GM18873 (cell line): ENCODE data around the gene C1QL2.

ENCODE experiments used
- ATAC-seq: cut with Tn5 transposase; IDR thresholded peaks from one replicate; pipeline ENCODE4 v1.9.1; 2021; ENCODE audit warnings: mild to moderate bottlenecking, moderate library complexity, moderate number of reproducible peaks; ENCODE audit not compliant: unreplicated experiment, low FRiP score

C1QL2 gene

GRCh38 chr2:119179991-119180390 lies 21.4 kb upstream of the C1QL2 start:
- no peak for ATAC-seq

- ATAC-seq = no peak
These were observed 20.7 kb upstream of the C1QL2 start for GRCh38 chr2:119179202-119179601.

- no peak for ATAC-seq
These were observed 20.2 kb upstream of the C1QL2 start for GRCh38 chr2:119178776-119179175.

- no peak for ATAC-seq
These were observed 19.3 kb upstream of the C1QL2 start for GRCh38 chr2:119177838-119178190.

- ATAC-seq = no peak
These were observed 18.8 kb upstream of the C1QL2 start for GRCh38 chr2:119177171-119177837.

- ATAC-seq = no peak
These were observed 17.0 kb upstream of the C1QL2 start for GRCh38 chr2:119175517-119175916.

GRCh38 chr2:119174993-119175347 lies 16.4 kb upstream of the C1QL2 start:
- no peak for ATAC-seq

- peak; percentile 68 for ATAC-seq
These were observed 15.9 kb upstream of the C1QL2 start for GRCh38 chr2:119174216-119174992.

- no peak for ATAC-seq
These were observed 15.1 kb upstream of the C1QL2 start for GRCh38 chr2:119173556-119174060.

GRCh38 chr2:119170504-119170903 lies 12.0 kb upstream of the C1QL2 start:
- no peak for ATAC-seq

- no peak for ATAC-seq
These were observed 11.2 kb upstream of the C1QL2 start for GRCh38 chr2:119169717-119170116.

- ATAC-seq = no peak
These were observed 1.9 kb upstream of the C1QL2 start for GRCh38 chr2:119160361-119160990.

GRCh38 chr2:119157850-119158511 lies 570 bp downstream of the C1QL2 start:
- no peak for ATAC-seq

- no peak for ATAC-seq
These were observed 1.4 kb downstream of the C1QL2 start for GRCh38 chr2:119156891-119157773.

GRCh38 chr2:119156105-119156890 lies 2.3 kb downstream of the C1QL2 start:
- ATAC-seq = no peak

GRCh38 chr2:119155633-119156032 lies 2.9 kb downstream of the C1QL2 start:
- ATAC-seq = no peak

GRCh38 chr2:119154076-119154475 lies 4.5 kb downstream of the C1QL2 start:
- no peak for ATAC-seq

GRCh38 chr2:119149611-119150010 lies 8.9 kb downstream of the C1QL2 start:
- no peak for ATAC-seq
